Measurements from ENCODE around the gene SYNDIG1.

GRCh38 chr20:24637087-24637486, 167.7 kb downstream of the SYNDIG1 start:
- TF ChIP-seq CTCF (conservative IDR thresholded peaks at IDR 0.05; ENCODE audit: low read depth, low read length), result no peak
- no peak for TF ChIP-seq EZH2 (IDR thresholded peaks at IDR 0.05; ENCODE audit: borderline replicate concordance, low read depth, low read length, poor library complexity, severe bottlenecking)

Data from A673 (cell line).